HG03196 (cell line): ENCODE measurements around the gene EPHB4.
"Not testable (repeated sequence)": the region's sequence is repeated elsewhere in the genome, so short reads cannot be mapped to it uniquely, and the experiment has no call there.

Source experiments
- ATAC-seq: cut with Tn5 transposase; IDR thresholded peaks from one replicate; pipeline ENCODE4 v1.9.1; 2021; ENCODE audit not compliant: unreplicated experiment

The EPHB4 gene

DNA sequence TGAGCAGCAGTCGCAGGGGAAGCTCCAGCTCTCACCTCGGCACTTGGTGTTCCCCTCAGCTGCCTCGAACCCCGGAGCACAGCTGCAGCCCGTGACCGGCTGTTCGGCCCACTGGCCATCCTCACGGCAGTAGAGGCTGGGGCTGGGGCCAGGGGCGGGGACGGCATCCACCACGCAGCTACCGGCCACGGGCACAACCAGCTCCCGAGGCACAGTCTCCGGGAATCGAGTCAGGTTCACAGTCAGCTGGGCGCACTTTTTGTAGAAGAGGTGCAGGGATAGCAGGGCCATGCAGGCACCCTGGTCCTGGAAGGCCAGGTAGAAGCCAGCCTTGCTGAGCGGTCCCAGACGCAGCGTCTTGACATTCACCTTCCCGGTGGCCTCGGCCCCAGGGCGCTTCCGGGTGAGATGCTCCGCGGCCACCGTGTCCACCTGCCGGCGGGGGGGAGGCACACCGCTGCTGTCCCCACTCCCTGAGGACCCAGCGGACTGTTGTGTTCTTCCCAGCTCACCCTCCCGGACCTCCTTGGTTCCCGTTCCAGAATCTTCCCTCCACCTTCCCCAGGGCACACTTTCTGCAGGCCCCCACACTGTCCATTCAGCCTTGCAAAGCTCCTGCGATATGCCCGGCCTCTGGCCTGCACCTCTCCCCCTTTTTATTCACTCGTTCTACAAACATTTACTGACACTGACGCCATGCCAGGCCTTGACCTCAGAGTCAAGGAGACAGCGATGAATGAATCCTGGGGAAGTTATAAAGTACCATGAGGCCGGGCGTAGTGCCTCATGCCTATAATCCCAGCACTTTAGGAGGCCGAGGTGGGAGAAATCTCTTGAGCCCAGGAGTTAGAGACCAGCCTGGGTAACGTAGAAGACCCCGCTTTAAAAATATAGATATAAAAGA, 4.8 kb downstream of the EPHB4 start:
- no peak for ATAC-seq

DNA sequence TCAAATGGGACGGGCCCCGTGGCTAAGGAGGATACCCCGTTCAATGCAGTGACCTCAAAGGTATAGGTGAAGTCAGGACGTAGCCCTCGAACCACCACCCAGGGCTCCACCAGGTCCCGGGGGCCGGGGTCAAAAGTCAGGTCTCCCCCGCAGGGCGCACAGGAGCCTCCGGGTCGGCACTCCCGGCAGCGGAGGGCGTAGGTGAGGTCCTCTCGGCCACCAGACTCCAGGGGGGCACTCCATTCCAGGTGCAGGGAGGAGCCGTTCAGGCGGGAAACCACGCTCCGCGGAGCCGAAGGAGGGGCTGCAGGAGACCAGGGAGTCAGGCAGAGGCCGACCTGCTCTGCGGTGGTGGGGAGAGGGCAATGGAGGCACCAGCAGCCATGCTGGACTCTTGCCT, 7.7 kb downstream of the EPHB4 start:
- ATAC-seq, result no peak

DNA sequence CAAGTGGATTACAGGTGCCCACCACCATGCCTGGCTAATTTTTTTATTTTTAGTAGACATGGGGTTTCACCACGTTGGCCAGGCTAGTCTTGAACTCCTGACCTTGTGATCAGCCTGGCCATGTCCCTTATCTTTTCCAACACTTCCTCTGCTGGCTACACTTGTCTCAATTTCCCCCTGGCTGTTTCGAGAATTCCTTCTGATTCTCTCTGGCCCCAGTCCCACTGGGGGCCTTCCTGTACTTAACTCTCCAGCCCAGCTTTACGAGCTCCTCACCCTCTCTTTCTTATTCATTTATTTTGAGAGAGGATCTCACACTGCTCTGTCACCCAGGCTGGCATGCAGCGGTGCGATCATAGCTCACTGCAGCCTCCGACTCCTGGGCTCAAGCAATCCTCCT, 8.5 kb downstream of the EPHB4 start:
- ATAC-seq, result no peak

DNA sequence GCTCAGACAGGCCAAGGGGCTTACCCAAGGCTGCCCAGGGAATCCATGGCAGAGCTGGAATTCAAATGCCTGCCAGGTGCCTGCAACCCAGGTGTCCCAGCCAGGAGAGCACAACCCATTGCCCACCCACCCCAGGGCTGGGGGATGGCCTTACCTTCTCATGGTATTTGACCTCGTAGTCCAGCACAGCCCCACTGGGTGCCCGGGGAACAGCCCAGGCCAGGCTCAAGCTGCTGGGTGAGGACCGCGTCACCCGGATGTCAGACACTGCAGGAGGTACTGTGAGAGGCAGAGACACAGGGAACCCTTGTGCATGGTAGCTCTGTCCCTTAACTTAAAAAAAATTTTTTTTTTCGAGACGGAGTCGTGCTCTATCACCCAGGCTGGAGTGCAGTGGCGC, 9.0 kb downstream of the EPHB4 start:
- no peak for ATAC-seq

DNA sequence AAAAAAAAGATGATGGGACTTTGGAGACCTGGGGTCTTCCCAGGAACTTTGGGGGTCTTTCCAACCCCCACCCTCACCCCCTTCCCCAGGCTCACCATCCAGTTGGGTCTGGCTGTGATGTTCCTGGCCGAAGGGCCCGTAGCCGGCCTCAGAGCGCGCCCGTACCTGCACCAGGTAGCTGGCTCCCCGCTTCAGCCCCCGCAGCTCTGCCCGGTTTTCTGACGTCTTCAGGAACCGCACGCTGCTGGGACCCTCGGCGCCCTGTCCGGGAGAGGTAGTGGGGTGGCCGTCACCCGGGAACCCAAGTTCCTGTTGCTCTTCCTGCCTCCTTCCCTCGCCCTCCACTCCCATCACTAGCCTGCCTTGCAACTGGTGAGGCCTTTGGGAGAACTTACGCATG, 10.2 kb downstream of the EPHB4 start:
- ATAC-seq, result no peak

DNA sequence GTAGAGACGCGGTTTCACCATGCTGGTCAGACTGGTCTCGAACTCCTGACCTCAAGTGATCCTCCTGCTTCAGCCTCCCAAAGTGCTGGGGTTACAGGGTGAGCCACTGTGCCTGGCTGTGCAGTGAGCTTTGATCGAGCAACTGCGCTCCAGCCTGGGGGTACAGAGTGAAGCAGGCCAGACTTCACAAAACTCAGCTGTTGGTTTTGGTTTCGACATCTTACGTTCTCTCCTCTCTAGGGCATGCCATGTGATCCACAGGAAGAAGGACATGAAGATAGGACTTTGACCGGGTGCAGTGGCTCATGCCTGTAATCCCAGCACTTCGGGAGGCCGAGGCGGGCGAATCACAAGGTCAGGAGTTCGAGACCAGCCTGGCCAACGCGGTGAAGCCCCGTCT, 10.8 kb downstream of the EPHB4 start:
- not testable (repeated sequence) for ATAC-seq

DNA sequence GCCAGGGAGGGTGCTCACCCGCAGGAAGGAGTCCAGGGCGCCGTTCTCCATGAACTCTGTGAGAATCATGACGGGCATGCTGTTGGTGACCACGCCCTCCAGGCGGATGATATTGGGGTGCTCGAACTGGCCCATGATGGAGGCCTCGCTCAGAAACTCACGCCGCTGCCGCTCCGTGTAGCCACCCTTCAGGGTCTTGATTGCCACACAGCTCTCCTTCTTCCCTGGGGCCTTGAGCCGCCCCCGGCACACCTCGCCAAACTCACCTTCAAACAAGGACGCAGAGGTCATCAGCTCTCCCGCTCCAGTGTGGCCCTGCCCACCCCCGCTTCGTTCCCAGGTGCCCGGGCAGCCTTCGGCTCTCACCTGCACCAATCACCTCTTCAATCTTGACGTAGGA, 14.6 kb downstream of the EPHB4 start:
- ATAC-seq, result no peak

DNA sequence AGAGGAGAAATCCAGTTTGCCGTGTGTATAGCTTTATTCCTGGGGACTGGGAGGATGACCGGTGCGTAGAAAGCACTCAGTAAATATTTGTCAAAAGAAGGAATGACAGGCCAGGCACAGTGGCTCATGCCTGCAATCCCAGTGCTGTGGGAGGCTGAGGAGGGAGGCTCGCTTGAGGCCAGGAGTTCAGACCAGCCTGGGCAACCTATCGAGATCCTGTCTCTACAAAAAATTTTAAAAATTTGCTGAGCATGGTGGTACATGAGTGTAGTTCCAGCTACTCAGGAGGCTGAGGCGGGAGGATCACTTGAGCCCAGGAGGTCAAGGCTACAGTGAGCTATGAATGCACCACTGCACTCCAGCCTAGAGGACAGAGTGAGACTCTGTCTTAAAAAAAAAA, 15.8 kb downstream of the EPHB4 start:
- ATAC-seq, result no peak

DNA sequence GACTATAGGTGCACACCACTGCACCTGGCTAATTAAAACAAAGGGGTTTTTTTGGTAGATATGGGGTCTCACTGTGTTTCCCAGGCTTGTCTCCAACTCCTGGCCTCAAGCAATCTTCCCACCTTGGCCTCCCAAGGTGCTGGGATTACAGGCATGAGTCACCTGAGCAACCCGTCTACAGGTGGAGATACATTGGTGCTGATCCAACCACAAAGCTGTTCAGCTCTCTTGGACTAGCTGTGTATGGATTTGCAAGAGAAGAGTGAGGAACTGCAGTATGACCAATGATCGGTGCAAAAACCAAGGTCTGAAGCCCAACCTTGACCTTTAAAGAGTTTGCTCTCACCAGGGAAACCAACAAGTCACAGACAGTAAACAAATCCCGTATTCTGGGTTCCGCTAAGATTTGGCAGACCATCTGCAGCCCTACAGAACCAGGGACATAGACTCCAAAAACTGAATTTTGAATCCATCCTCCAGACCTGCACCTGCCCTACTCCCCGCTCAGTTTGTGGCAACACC, 18.9 kb downstream of the EPHB4 start:
- no peak for ATAC-seq

DNA sequence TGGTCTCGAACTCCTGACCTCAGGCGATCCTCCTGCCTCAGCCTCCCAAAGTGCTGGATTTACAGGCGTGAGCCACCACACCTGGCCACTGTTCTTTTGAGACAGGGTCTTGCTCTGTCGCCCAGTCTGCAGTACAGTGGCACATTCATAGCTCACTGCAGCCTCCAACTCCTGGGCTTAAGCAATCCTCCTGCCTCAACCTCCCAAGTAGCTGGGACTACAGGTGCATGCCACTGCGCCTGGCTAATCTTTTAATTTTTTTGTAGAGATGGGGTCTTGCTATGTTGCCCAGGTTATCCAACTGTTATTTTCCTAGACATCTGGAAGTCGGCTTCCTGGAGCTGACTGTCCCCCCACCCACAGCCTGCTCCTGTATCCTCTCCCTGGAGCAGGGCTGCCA, 20.4 kb downstream of the EPHB4 start:
- ATAC-seq, result not testable (repeated sequence)

DNA sequence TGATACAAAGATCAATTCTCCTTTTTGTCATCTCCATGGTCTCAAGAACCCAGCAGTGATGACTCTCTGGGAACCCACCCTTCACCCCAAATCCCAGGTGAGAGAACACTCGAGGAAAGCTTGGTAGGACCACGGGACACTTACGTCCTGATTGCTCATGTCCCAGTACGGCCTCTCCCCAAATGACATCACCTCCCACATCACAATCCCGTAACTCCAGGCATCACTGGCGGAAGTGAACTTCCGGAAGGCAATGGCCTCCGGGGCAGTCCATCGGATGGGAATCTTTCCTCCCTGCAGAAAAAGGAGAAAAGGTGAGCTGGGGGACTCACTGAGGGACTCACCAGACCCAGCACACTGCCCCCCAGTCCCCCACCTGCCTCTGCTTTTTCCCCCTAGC, 21.0 kb downstream of the EPHB4 start:
- no peak for ATAC-seq

DNA sequence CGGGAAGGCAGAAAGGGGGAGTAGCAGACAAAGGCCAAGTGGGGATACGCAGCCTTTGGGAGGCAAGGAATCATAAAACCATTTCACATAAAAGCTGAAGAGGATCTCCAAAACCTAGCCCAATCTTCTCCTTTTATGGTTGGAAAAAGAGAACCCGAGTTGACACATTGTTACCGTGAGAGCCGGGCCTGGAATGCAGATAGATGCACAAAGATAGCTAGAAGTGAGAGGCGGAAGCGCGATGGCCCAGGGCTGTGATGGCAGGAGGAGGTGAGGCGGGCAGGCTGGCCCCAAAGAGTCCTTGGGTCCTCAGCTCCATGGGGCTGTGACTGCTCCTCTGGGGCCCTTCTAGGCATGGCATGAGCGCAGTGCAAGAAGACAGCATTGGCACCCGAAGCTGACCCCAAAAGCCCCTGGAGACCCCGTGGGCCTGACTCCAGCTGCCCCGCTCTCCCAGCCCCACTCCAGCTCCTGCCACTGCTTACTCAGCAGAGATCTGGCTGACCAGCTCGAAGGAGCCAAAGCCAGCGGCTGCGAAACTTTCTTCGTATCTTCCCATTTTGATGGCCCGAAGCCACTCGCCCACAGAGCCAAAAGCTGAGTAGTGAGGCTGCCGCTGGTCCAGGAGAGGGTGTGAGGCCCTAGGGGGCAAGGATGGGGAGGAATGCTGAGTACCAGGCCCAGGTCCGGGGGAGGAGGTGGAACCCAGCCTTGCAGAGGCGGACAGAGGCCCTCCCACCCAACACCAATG, 22.5 kb downstream of the EPHB4 start:
- ATAC-seq, result no peak

DNA sequence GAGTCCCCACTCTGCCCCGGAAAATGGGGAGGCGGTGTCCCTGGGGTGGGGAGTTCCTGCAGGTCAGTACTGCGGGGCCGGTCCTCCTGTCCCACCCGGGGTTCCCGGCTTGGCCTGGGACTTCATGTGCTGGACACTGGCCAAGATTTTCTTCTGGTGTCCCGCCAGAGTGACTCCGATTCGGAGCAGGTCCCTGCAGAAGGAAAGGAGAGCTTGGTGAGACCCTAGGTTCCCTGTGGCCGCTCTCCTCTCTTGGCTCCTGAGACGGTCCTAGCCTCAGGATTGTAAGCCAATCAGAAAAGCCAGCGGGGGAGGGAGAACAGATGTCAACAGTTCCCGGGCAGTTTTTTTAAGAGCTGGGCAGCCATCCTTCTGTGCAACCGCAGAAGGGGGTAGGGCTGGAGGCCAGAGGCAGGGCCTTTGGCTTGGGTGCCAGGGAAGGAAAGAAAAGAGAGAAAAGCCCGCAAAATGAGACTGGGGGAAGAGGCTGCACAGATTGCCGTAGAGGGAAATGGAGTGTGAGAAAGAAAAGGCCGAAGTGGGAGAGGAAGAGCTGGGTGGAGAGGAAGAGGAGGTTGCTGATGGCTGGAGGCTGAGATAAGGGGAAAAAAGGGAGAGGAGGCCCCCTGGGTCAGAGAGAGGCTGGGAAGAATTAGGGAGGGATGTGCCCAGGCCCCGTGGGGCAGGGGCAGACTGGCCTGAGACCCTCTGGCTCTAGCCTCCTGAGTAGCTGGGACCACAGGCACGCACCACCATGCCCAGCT, 23.7 kb downstream of the EPHB4 start:
- peak; percentile 92 for ATAC-seq

DNA sequence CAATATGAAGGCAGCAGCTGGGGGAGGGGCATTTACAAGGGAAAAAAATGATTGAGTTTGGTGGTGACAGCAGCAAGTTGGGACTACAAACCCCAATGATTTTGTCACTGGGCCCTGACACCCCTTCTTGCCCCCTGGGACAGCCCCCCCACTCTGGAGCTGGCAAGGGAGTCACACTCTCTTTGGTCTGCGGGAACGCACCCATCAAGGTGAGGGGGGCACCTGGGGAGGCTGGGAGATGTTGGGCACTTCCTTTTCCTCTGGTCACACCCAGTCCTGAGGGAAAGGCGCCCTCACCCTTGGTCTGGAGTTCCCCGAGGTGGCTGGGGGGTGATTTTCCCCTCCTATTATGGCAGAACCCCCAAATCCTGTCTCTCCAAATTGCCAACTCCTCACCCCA, 24.4 kb downstream of the EPHB4 start:
- no peak for ATAC-seq

DNA sequence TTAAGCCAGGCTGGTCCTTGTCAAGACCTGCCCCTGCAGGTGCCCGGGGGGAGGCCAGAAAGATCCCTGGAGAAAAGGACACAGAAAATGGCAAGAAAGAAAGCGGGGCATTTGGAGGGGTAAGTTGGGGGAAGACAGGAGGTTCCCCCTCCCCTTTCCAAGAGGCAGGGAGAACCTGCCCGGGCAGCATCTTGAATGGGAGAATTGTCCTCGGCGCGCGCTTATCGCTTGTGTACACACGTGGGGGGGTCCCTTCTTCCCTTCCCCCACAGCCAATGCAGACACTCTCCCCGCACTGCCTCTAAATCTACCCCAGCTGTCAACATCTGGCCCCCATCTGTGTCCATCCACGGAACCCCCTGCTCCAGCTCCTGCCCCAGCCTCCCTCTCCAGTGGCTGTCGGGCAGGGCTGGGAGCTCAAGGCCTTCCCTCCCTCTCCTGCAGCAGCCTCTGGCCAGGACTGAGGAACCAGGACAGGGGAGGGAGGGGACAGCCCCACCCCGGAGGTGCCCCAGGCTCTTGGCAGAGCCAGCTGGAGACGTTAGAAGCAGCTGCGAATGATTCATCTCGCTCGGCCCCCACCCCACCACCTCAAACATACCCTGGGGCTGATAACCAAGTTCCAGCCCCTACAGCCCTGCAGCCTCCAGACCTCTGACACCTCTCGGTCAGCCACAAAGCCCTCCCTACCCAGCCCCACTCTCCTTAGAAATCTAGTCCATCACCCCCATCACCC, 25.3 kb downstream of the EPHB4 start:
- no peak for ATAC-seq

DNA sequence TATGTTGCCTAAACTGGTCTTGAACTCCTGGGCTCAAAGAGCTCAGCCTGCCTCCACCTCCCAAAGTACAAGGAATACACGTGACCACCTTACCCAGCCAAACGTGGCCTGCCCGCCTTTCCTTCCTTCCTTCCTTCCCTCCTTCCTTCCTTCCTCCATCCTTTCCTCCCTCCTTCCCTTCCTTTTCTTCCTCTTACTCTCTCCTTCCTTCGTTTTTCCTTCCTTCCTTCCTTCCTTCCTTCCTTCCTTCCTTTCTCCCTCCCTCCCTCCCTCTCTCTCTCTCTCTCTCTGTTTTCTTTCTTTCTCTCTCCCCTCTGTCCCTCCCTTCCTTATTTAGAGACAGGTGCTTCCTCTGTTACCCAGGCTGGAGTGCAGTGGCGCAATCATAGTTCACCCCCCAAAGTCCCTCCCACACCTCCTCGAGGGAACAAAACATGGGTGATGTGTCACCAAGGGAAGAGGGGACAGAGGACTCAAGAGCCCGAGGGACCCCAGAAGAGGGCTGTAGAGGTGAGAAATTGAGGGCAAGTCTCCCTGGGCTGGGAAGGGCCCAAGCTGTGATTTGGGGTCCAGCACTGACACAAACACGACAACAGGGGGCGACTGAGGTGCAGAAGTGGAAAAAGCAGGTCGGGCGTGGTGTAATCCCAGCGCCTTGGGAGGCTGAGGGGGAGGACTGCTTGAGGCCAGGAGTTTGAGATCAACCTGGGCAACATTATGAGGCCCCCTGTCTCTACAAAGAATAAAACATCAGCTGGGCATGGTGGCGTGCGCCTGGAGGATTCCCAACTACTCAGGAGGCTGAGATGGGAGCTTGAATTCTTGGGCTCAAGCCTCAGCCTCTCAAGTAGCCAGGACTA, 28.1 kb downstream of the EPHB4 start:
- ATAC-seq, result no peak

DNA sequence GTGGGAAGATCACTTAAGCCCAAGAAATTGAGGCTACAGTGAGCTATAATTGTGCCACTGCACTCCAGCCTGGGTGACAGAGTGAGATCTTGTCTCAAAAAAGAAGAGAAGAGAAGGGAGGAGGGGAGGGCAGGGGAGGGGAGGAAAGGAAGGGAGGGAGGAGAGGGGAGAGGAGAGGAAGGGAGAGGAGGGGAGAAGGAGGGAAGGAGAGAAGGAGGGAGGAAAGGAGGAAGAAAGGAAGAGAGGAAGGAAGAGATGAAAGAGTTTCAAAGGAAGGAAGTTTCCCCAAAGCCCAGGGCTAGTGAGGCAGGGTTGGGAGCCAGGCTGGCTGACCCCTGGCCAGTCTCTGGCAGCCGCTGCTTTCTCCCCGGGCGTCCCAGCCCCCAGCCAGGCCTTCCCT, 32.6 kb downstream of the EPHB4 start:
- no peak for ATAC-seq

DNA sequence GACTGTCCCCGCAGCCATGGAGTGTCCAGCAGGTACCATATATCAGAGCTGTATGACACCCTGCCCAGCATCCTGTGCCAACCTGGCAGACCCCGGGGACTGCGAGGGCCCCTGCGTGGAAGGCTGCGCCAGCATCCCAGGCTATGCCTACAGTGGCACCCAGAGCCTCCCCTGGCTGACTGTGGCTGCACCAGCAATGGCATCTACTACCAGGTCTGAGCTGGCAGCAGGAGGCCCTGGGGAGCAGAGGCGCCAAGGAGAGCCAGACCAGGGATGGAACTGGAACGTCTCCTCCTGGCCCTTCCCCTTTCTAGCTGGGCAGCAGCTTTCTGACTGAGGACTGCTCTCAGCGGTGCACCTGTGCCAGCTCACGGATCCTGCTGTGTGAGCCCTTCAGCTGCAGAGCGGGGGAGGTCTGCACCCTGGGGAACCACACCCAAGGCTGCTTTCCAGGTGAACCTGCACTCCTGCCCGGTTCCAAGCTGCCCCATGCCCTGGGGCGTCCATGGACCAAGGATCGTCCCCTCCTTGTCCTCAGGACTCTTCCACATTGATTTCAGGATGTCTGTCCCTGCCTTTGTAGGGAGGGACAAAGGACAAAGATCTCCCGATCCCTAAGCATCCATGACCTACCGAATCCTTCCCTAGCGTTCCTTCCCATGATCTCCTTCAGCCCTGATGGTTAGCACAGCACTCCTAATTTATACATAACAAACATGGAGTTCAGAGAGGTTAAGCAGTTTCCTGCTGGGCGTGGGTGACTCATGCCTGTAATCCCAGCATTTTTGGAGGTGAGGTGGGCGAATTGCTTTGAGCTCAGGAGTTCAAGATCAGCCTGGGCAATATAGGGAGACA, 33.3 kb downstream of the EPHB4 start:
- ATAC-seq, result no peak
